Measurements from ENCODE around the gene SCP2.

DNA sequence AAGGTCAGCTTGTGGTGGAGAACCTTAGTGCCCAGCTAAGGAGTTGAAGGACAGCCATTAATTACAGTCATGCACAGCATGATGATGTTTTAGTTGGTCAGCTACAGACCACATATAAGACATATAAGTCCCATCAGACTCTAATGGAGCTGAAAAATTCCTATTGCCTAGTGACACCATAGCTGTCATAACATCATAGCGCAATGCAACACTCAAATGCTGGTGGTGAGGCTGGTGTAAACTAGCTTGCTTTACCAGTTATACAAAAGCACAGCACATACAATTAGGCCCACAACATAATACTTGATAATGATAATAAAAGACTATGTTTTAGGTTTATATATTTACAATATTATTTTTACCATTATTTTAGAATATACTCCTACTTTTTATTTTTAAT, 9.5 kb upstream of the SCP2 start:
- TF ChIP-seq CTCF (IDR thresholded peaks at IDR 0.05) (no peak), KAT7 (CRISPR knock-in tag; IDR thresholded peaks at IDR 0.05; ENCODE audit: borderline replicate concordance) (no peak), IRF2 (CRISPR knock-in tag; IDR thresholded peaks at IDR 0.05; ENCODE audit: borderline replicate concordance, low read depth) (no peak), CREM (CRISPR knock-in tag; IDR thresholded peaks at IDR 0.05) (no peak), GABPB1 (CRISPR knock-in tag; IDR thresholded peaks at IDR 0.05) (no peak), MAX (CRISPR knock-in tag; IDR thresholded peaks at IDR 0.05) (no peak), SP1 (CRISPR knock-in tag; conservative IDR thresholded peaks at IDR 0.05) (no peak), NFYB (CRISPR knock-in tag; conservative IDR thresholded peaks at IDR 0.05; ENCODE audit: low read depth) (no peak), MXD4 (CRISPR knock-in tag; IDR thresholded peaks at IDR 0.05; ENCODE audit: borderline replicate concordance) (no peak), TEAD4 (CRISPR knock-in tag; IDR thresholded peaks at IDR 0.05) (no peak), PREB (CRISPR knock-in tag; IDR thresholded peaks at IDR 0.05; ENCODE audit: borderline replicate concordance) (no peak)
